ENCODE measurements around the gene OR11G2. TPM values are rescaled to one million over a fixed set of nuclear protein-coding genes. Genes with fewer than 3 reads are reported as not detected.
"Not testable (repeated sequence)": the region's sequence is repeated elsewhere in the genome, so short reads cannot be mapped to it uniquely, and the experiment has no call there.

Gene OR11G2
- total RNA-seq, 1 donor from 2014 or later: not detected

GRCh38 chr14:20212406-20212805 lies 21.7 kb downstream of the OR11G2 start:
- intact Hi-C loops (cut with DNase I); ATAC-seq (ENCODE audit: poor library complexity); DNase-seq: not testable (repeated sequence)

- DNase-seq: no peak
- intact Hi-C loops (cut with DNase I): no loop called here
- no peak for ATAC-seq (ENCODE audit: poor library complexity)
Observed at GRCh38 chr14:20215196-20215595, 24.5 kb downstream of the OR11G2 start.

GRCh38 chr14:20219033-20219432 lies 28.3 kb downstream of the OR11G2 start:
- ATAC-seq (ENCODE audit: poor library complexity) (no peak), DNase-seq (no peak)
- intact Hi-C loops (cut with DNase I): no loop called here

- ATAC-seq (ENCODE audit: poor library complexity): no peak
- DNase-seq: no peak
- intact Hi-C loops (cut with DNase I): no loop called here
Observed at GRCh38 chr14:20223410-20223809, 32.7 kb downstream of the OR11G2 start, which contains the start of gene OR11H6. TSS of gene OR11H6 (plus strand) at chr14:20223710. CDS start at chr14:20223710, 0 bp downstream.

- intact Hi-C loops (cut with DNase I): no loop called here
- DNase-seq: no peak
- ATAC-seq (ENCODE audit: poor library complexity): no peak
Observed at GRCh38 chr14:20228681-20229080, 38.0 kb downstream of the OR11G2 start, which contains the start of gene OR11H7. TSS of gene OR11H7 (plus strand) at chr14:20228981.

GRCh38 chr14:20235415-20235814 lies 44.7 kb downstream of the OR11G2 start:
- ATAC-seq (ENCODE audit: poor library complexity); intact Hi-C loops (cut with DNase I); DNase-seq: not testable (repeated sequence)

GRCh38 chr14:20247646-20248246 lies 57.0 kb downstream of the OR11G2 start:
- no peak for DNase-seq
- no peak for ATAC-seq (ENCODE audit: poor library complexity)
- intact Hi-C loops (cut with DNase I): no loop called here

Other genes starting within 250 kb of the OR11G2 start
- not detected for gene OR4K15, start 215.3 kb upstream of the OR11G2 start, total RNA-seq
- not detected for gene OR4Q2, start 188.7 kb upstream of the OR11G2 start, total RNA-seq
- gene OR4K14, start 171.6 kb upstream of the OR11G2 start, total RNA-seq: not detected
- gene OR4K13, start 154.9 kb upstream of the OR11G2 start, total RNA-seq: not detected
- not detected for gene OR4L1, start 130.9 kb upstream of the OR11G2 start, total RNA-seq
- not detected for gene OR4K17, start 80.2 kb upstream of the OR11G2 start, total RNA-seq
- gene OR4N5, start 52.1 kb upstream of the OR11G2 start, total RNA-seq: not detected
- not detected for gene OR11H6, start 32.8 kb downstream of the OR11G2 start, total RNA-seq
- not detected for gene OR11H7, start 38.1 kb downstream of the OR11G2 start, total RNA-seq
- gene OR11H4, start 48.4 kb downstream of the OR11G2 start, total RNA-seq: not detected
- gene TTC5, start 115.1 kb downstream of the OR11G2 start, total RNA-seq: 10.6 TPM
- 41.1 TPM for gene CCNB1IP1, start 142.4 kb downstream of the OR11G2 start, total RNA-seq
- gene PARP2, start 152.7 kb downstream of the OR11G2 start, total RNA-seq: 15.6 TPM
- 9.3 TPM for gene TEP1, start 222.6 kb downstream of the OR11G2 start, total RNA-seq
- 0.70 TPM for gene KLHL33, start 245.3 kb downstream of the OR11G2 start, total RNA-seq